Liver (tissue), 9 donors: ENCODE measurements around the gene PPP2R3B. TPM values are rescaled to one million over a fixed set of nuclear protein-coding genes. Genes with fewer than 3 reads are reported as not detected.
"Not testable (repeated sequence)": the region's sequence is repeated elsewhere in the genome, so short reads cannot be mapped to it uniquely, and the experiment has no call there.

Experiments
- DNase-seq: peaks from one replicate; pipeline ENCODE4 v3.0.0-alpha.2; 2017; ENCODE audit warnings: low spot score
- H3K27ac ChIP-seq, 2 donors: one replicate each; pipeline ENCODE4 v1.7.0; 2013; ENCODE audit warnings: inconsistent platforms in 2 of 2, low read length in 2 of 2, control low read depth in 1 of 2, low read depth in 1 of 2, mild to moderate bottlenecking in 1 of 2
- H3K27me3 ChIP-seq, 4 donors: one replicate each; pipeline versions ENCODE4 v1.6.1 to v1.7.0; 2013; ENCODE audit warnings: low read length in 3 of 4, inconsistent platforms in 1 of 4, mild to moderate bottlenecking in 1 of 4, moderate library complexity in 1 of 4; ENCODE audit not compliant: control insufficient read depth in 4 of 4, insufficient read depth in 4 of 4
- H3K36me3 ChIP-seq, 4 donors: one replicate each; pipeline versions ENCODE4 v1.6.1 to v1.7.0; 2013; ENCODE audit warnings: low read length in 3 of 4, mild to moderate bottlenecking in 3 of 4, low read depth in 1 of 4, moderate library complexity in 1 of 4; ENCODE audit not compliant: control insufficient read depth in 4 of 4, insufficient read depth in 3 of 4
- H3K4me1 ChIP-seq, 4 donors: one replicate each; pipeline versions ENCODE4 v1.6.1 to v1.7.0; 2013; ENCODE audit warnings: low read length in 3 of 4, mild to moderate bottlenecking in 3 of 4, moderate library complexity in 1 of 4; ENCODE audit not compliant: control insufficient read depth in 4 of 4, insufficient read depth in 4 of 4
- H3K4me3 ChIP-seq, 3 donors: one replicate each; pipeline versions ENCODE4 v1.6.1 to v1.7.0; 2013; ENCODE audit warnings: low read length in 3 of 3, control low read depth in 1 of 3, low read depth in 1 of 3, mild to moderate bottlenecking in 1 of 3
- H3K9ac ChIP-seq, 2 donors: one replicate each; pipeline ENCODE4 v1.7.0; 2013; ENCODE audit warnings: low read length in 2 of 2, mild to moderate bottlenecking in 2 of 2, moderate library complexity in 2 of 2, control low read depth in 1 of 2, low read depth in 1 of 2
- H3K9me3 ChIP-seq, 4 donors: one replicate each; pipeline versions ENCODE4 v1.6.1 to v1.7.0; 2013; ENCODE audit warnings: low read length in 3 of 4; ENCODE audit not compliant: control insufficient read depth in 4 of 4
- CTCF ChIP-seq: fragments of 150-350 bp; IDR thresholded peaks from 2 replicates; pipeline ENCODE4 v1.5.1; 2017; ENCODE audit warnings: improper control_type of control experiment, low read depth, low read length; ENCODE audit not compliant: missing input control
- EGR1 ChIP-seq, 2 donors: IDR thresholded peaks; 2 replicates each; pipeline ENCODE4 v1.6.1; 2016 to 2018; ENCODE audit warnings: antibody characterized with exemption in 2 of 2, low read depth in 2 of 2
- FOXA2 ChIP-seq: IDR thresholded peaks from 2 replicates; pipeline ENCODE4 v1.6.1; 2016; ENCODE audit warnings: antibody characterized with exemption
- GABPA ChIP-seq, 2 donors: IDR thresholded peaks in 1 of 2; conservative IDR thresholded peaks in 1 of 2; 2 replicates each; pipeline ENCODE4 v1.6.1; 2016; ENCODE audit warnings: antibody characterized with exemption in 2 of 2, mild to moderate bottlenecking in 1 of 2, moderate library complexity in 1 of 2
- HNF4A ChIP-seq, 2 donors: conservative IDR thresholded peaks; 2 replicates each; pipeline ENCODE4 v1.6.1; 2016; ENCODE audit warnings: antibody characterized with exemption in 2 of 2, mild to moderate bottlenecking in 2 of 2
- MAX ChIP-seq: IDR thresholded peaks from 2 replicates; pipeline ENCODE4 v1.6.1; 2016; ENCODE audit warnings: antibody characterized with exemption
- NR2F2 ChIP-seq: IDR thresholded peaks from 2 replicates; pipeline ENCODE4 v1.6.1; 2016; ENCODE audit warnings: antibody characterized with exemption
- RAD21 ChIP-seq, 2 donors: IDR thresholded peaks; 2 replicates each; pipeline ENCODE4 v1.6.1; 2016; ENCODE audit warnings: antibody characterized with exemption in 2 of 2, mild to moderate bottlenecking in 2 of 2
- RXRA ChIP-seq, 2 donors: IDR thresholded peaks; 2 replicates each; pipeline ENCODE4 v1.6.1; 2017 to 2018; ENCODE audit warnings: antibody characterized with exemption in 2 of 2, mild to moderate bottlenecking in 1 of 2
- SP1 ChIP-seq: IDR thresholded peaks from 2 replicates; pipeline ENCODE4 v1.6.1; 2018; ENCODE audit warnings: antibody characterized with exemption, mild to moderate bottlenecking
- TAF1 ChIP-seq: conservative IDR thresholded peaks from 2 replicates; pipeline ENCODE4 v1.6.1; 2016; ENCODE audit warnings: antibody characterized with exemption, mild to moderate bottlenecking
- YY1 ChIP-seq: IDR thresholded peaks from 2 replicates; pipeline ENCODE4 v1.6.1; 2016; ENCODE audit warnings: antibody characterized with exemption, mild to moderate bottlenecking
- WGBS: extraction: QIAGEN DNeasy Blood & Tissue Kit; methylation state at CpG from one replicate; pipeline ENCODE4 v1.1.7; 2013; 5-methylcytosine and 5-hydroxymethylcytosine counted together
- polyA plus RNA-seq, 2 donors: library from polyadenylated mRNA; stranded (reverse) in 1 of 2; unstranded in 1 of 2; fragments of 200-250 nt in 1 of 2; fragments of >200 nt in 1 of 2; fragmentation: Nextera tagmentation in 1 of 2; extraction: Ambion mirVana in 1 of 2; gene quantifications; one replicate each; pipeline versions ENCODE4 v1.2.1 to v1.2.3, GENCODE V29; 2013 to 2015
- total RNA-seq, 2 donors: library from RNA; depleted of rRNA; stranded (reverse); fragments of >200 nt; gene quantifications; one replicate each; pipeline ENCODE4 v1.2.3, GENCODE V29; 2014
- TF ChIP-seq, protein P1 (sequence below): IDR thresholded peaks from 2 replicates; pipeline ENCODE4 v1.6.1; 2016; ENCODE audit warnings: antibody characterized with exemption, mild to moderate bottlenecking
- TF ChIP-seq, protein P2 (sequence below): IDR thresholded peaks from 2 replicates; pipeline ENCODE4 v1.6.1; 2016; ENCODE audit warnings: antibody characterized with exemption
- donor health status: healthy.
- donor health status: healthy.
- donor health status: healthy.
- donor health status: healthy.
- donor health status: healthy.

PPP2R3B gene
- total and polyA plus RNA-seq, 4 donors: 1.2 to 8.2 (median 4.3) TPM

- TF ChIP-seq GABPA (IDR thresholded peaks at IDR 0.05 in 1 of 2, conservative IDR thresholded peaks at IDR 0.05 in 1 of 2): no peak
- no peak for TF ChIP-seq TAF1
- TF ChIP-seq NR2F2: no peak
- TF ChIP-seq CTCF: no peak
- TF ChIP-seq RAD21 (IDR thresholded peaks at IDR 0.05): no peak
- no peak for TF ChIP-seq SP1
Measured at GRCh38 chrX:331151-331824, 55.4 kb downstream of the PPP2R3B start (continued).

DNA sequence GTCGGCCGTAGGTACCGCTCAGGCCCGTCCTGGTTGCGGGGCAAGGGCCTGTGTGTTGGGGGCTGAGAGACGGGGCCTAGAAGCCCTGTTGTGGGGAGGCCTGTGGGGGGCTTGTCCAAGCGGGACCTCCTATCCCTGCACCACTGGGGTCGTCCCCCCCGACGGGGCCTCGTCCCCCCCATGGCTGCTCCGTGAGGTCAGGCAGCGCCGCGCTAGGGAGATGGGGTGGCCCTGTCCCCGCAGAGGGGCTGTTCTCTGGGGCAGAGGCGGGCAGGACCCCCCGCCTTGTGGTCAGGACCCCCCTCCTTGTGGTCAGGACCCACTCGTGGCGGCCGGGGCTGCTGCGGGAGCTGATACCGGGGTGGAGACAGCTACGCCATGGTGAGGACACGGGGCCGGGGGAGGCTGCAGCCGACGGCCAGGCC lies 56.0 kb downstream of the PPP2R3B start:
- 26% methylated on average over 28 of the region's 28 CpGs for WGBS
- peaks cover 0 to 7% (median 3%) of the 10 kb centered on the region in 4 donors for H3K4me1 ChIP-seq
- H3K27ac ChIP-seq: no peak overlapping the region
- no peak overlapping the region for H3K4me3 ChIP-seq
- peaks cover 0 to 5% (median 0%) of the 10 kb centered on the region in 4 donors for H3K36me3 ChIP-seq
- H3K27me3 ChIP-seq: peaks cover 0 to 2% (median 0%) of the 10 kb centered on the region in 4 donors
- TF ChIP-seq RAD21 (IDR thresholded peaks at IDR 0.05) (no peak), HNF4A (conservative IDR thresholded peaks at IDR 0.05) (no peak), GABPA (IDR thresholded peaks at IDR 0.05 in 1 of 2, conservative IDR thresholded peaks at IDR 0.05 in 1 of 2) (no peak), TAF1 (no peak), FOXA2 (no peak), RXRA (IDR thresholded peaks at IDR 0.05) (no peak)
- no peak for DNase-seq
- no peaks in the 10 kb centered on the region for H3K9me3 ChIP-seq
- no peak overlapping the region for H3K9ac ChIP-seq

GRCh38 chrX:330141-330725 lies 56.5 kb downstream of the PPP2R3B start:
- H3K9me3 ChIP-seq, DNase-seq, H3K4me3 ChIP-seq, H3K27ac ChIP-seq, H3K36me3 ChIP-seq, H3K4me1 ChIP-seq, H3K9ac ChIP-seq, H3K27me3 ChIP-seq: not testable (repeated sequence)
- 77% methylated on average over 29 of the region's 29 CpGs for WGBS

DNA sequence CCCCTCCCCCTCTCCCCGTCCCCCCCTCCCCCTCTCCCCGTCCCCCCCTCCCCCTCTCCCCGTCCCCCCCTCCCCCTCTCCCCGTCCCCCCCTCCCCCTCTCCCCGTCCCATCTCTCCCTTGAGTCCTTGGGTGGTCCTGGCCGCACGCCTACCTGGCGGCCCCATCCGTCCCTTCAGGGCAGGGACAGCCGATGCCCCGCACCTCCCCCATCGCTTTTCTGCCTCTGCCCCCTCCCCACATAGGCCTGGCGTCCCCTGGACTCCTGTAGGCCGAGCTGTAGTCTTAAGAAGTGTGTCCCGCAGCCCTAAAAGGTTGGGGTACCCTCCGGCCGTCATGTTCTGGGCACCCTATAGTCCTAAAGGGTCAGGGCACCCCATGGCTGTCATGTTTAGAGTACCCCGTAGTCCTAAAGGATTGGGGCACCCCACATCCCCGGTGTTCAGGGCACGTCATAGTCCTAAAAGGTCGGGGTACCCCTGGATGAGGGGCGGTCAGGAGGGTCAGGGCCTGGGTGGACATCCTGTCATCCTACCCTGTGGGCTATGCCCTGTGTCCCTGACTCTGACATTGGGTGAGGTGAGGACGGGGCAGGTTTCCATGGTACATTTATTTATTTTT lies 57.3 kb downstream of the PPP2R3B start:
- TF ChIP-seq TAF1: no peak
- TF ChIP-seq GABPA (IDR thresholded peaks at IDR 0.05 in 1 of 2, conservative IDR thresholded peaks at IDR 0.05 in 1 of 2): no peak
- TF ChIP-seq CTCF: no peak
- no peak for TF ChIP-seq EGR1 (IDR thresholded peaks at IDR 0.05; ENCODE audit: low read depth in 2 of 2)
- TF ChIP-seq, protein P1, sequence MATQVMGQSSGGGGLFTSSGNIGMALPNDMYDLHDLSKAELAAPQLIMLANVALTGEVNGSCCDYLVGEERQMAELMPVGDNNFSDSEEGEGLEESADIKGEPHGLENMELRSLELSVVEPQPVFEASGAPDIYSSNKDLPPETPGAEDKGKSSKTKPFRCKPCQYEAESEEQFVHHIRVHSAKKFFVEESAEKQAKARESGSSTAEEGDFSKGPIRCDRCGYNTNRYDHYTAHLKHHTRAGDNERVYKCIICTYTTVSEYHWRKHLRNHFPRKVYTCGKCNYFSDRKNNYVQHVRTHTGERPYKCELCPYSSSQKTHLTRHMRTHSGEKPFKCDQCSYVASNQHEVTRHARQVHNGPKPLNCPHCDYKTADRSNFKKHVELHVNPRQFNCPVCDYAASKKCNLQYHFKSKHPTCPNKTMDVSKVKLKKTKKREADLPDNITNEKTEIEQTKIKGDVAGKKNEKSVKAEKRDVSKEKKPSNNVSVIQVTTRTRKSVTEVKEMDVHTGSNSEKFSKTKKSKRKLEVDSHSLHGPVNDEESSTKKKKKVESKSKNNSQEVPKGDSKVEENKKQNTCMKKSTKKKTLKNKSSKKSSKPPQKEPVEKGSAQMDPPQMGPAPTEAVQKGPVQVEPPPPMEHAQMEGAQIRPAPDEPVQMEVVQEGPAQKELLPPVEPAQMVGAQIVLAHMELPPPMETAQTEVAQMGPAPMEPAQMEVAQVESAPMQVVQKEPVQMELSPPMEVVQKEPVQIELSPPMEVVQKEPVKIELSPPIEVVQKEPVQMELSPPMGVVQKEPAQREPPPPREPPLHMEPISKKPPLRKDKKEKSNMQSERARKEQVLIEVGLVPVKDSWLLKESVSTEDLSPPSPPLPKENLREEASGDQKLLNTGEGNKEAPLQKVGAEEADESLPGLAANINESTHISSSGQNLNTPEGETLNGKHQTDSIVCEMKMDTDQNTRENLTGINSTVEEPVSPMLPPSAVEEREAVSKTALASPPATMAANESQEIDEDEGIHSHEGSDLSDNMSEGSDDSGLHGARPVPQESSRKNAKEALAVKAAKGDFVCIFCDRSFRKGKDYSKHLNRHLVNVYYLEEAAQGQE: no peak
- TF ChIP-seq, protein P2, sequence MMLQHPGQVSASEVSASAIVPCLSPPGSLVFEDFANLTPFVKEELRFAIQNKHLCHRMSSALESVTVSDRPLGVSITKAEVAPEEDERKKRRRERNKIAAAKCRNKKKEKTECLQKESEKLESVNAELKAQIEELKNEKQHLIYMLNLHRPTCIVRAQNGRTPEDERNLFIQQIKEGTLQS: no peak
- no peak for TF ChIP-seq YY1
- no peak for TF ChIP-seq MAX
- no peak for TF ChIP-seq SP1
- peaks cover 0 to 7% (median 3%) of the 10 kb centered on the region in 4 donors for H3K4me1 ChIP-seq
- DNase-seq: no peak
- no peaks in the 10 kb centered on the region for H3K9me3 ChIP-seq
- H3K27me3 ChIP-seq: peaks cover 0 to 2% (median 0%) of the 10 kb centered on the region in 4 donors
- no peak overlapping the region for H3K9ac ChIP-seq
- no peak overlapping the region for H3K27ac ChIP-seq
- peaks cover 0 to 3% (median 0%) of the 10 kb centered on the region in 4 donors for H3K36me3 ChIP-seq
- H3K4me3 ChIP-seq: no peak overlapping the region
- WGBS: 89% methylated on average over 18 of the region's 23 CpGs
